Transverse colon (tissue), 4 donors: ENCODE results near the gene RBL1.

ENCODE experiments used
- EP300 ChIP-seq: sonication (generic); formaldehyde crosslinking; IDR thresholded peaks from one replicate; pipeline ENCODE4 v1.6.1; 2017; ENCODE audit warnings: antibody characterized with exemption, low read depth
- POLR2A ChIP-seq: fragments of 450-650 bp; IDR thresholded peaks from one replicate; pipeline ENCODE4 v1.6.1; 2016; ENCODE audit warnings: antibody characterized with exemption, mild to moderate bottlenecking, moderate library complexity
- POLR2AphosphoS5 ChIP-seq, 3 donors: sonication (generic); formaldehyde crosslinking; IDR thresholded peaks; one replicate each; pipeline ENCODE4 v1.6.1; 2016; ENCODE audit warnings: antibody characterized with exemption in 3 of 3
- TF ChIP-seq, protein P1 (sequence below), 5 experiments: fragments of 200-600 bp in 3 of 5; fragments of 450-650 bp in 2 of 5; sonication (generic) in 3 of 5; IDR thresholded peaks; 1 replicate in 2 of 5; 2 replicates in 3 of 5; pipeline ENCODE4 v1.5.1; 2016 to 2017; ENCODE audit warnings: antibody characterized with exemption in 5 of 5, inconsistent platforms in 3 of 5, mild to moderate bottlenecking in 2 of 5, moderate library complexity in 1 of 5

GRCh38 chr20:36969478-36970186, 126.2 kb downstream of the RBL1 start:
- TF ChIP-seq, protein P1, sequence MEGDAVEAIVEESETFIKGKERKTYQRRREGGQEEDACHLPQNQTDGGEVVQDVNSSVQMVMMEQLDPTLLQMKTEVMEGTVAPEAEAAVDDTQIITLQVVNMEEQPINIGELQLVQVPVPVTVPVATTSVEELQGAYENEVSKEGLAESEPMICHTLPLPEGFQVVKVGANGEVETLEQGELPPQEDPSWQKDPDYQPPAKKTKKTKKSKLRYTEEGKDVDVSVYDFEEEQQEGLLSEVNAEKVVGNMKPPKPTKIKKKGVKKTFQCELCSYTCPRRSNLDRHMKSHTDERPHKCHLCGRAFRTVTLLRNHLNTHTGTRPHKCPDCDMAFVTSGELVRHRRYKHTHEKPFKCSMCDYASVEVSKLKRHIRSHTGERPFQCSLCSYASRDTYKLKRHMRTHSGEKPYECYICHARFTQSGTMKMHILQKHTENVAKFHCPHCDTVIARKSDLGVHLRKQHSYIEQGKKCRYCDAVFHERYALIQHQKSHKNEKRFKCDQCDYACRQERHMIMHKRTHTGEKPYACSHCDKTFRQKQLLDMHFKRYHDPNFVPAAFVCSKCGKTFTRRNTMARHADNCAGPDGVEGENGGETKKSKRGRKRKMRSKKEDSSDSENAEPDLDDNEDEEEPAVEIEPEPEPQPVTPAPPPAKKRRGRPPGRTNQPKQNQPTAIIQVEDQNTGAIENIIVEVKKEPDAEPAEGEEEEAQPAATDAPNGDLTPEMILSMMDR (IDR thresholded peaks at IDR 0.05) = no peak
- TF ChIP-seq EP300 (no peak), POLR2A (no peak), POLR2AphosphoS5 (IDR thresholded peaks at IDR 0.05) (no peak)
